ENCODE data around the gene RNF111.

The RNF111 gene

GRCh38 chr15:59096429-59096828 is 109.0 kb downstream of the RNF111 start:
- no peaks in the 10 kb centered on the region for H3K4me1 ChIP-seq
- H3K4me3 ChIP-seq, result no peak overlapping the region
- no peaks in the 10 kb centered on the region for H3K27me3 ChIP-seq
- TF ChIP-seq Cebpa-rat (IDR thresholded peaks at IDR 0.05), result no peak
- no peak overlapping the region for H3K4me2 ChIP-seq
- peaks cover 0 to 23% (median 0%) of the 10 kb centered on the region in 11 experiments; a peak in 6 of 22 replicates for H4K20me1 ChIP-seq
- H3K27ac ChIP-seq, result no peak overlapping the region
- no peak overlapping the region for H3K9ac ChIP-seq
- peaks cover 71 to 98% (median 87%) of the 10 kb centered on the region in 11 experiments for H3K36me3 ChIP-seq
- H3K9me3 ChIP-seq (replicated peaks in 1 of 11), result no peaks in the 10 kb centered on the region

GRCh38 chr15:59099162-59099685 is 111.8 kb downstream of the RNF111 start:
- H3K4me2 ChIP-seq, result no peak overlapping the region
- H4K20me1 ChIP-seq, result peaks cover 0 to 9% (median 0%) of the 10 kb centered on the region in 11 experiments; a peak in 2 of 22 replicates
- H3K4me3 ChIP-seq, result no peak overlapping the region
- peaks cover 51 to 70% (median 61%) of the 10 kb centered on the region in 11 experiments for H3K36me3 ChIP-seq
- no peak for TF ChIP-seq Cebpa-rat (IDR thresholded peaks at IDR 0.05)
- H3K27ac ChIP-seq, result no peak overlapping the region
- H3K27me3 ChIP-seq, result no peaks in the 10 kb centered on the region
- no peaks in the 10 kb centered on the region for H3K9me3 ChIP-seq (replicated peaks in 1 of 11)
- no peak overlapping the region for H3K9ac ChIP-seq
- H3K4me1 ChIP-seq, result peaks cover 1 to 4% (median 2%) of the 10 kb centered on the region in 10 experiments; a peak in 8 of 20 replicates

- Histone ChIP-seq H3K27me3 (no peaks in the 10 kb centered on the region), H3K4me1 (peaks cover 13 to 23% (median 18%) of the 10 kb centered on the region in 10 experiments; a peak in 19 of 20 replicates), H4K20me1 (no peaks in the 10 kb centered on the region), H3K9me3 (replicated peaks in 1 of 11) (no peaks in the 10 kb centered on the region), H3K36me3 (peaks cover 18 to 40% (median 36%) of the 10 kb centered on the region in 11 experiments), H3K4me3 (peak overlapping the region; percentile 70 to 91 (median 82)), H3K9ac (peak overlapping the region; percentile 78 to 97 (median 93); a peak in 21 of 22 replicates), H3K4me2 (peak overlapping the region; percentile 82 to 92 (median 86)), H3K27ac (peak overlapping the region; percentile 67 to 98 (median 90); a peak in 21 of 22 replicates)
- no peak for TF ChIP-seq Cebpa-rat (IDR thresholded peaks at IDR 0.05)
Measured at GRCh38 chr15:59104602-59104911, 117.1 kb downstream of the RNF111 start.

DNA sequence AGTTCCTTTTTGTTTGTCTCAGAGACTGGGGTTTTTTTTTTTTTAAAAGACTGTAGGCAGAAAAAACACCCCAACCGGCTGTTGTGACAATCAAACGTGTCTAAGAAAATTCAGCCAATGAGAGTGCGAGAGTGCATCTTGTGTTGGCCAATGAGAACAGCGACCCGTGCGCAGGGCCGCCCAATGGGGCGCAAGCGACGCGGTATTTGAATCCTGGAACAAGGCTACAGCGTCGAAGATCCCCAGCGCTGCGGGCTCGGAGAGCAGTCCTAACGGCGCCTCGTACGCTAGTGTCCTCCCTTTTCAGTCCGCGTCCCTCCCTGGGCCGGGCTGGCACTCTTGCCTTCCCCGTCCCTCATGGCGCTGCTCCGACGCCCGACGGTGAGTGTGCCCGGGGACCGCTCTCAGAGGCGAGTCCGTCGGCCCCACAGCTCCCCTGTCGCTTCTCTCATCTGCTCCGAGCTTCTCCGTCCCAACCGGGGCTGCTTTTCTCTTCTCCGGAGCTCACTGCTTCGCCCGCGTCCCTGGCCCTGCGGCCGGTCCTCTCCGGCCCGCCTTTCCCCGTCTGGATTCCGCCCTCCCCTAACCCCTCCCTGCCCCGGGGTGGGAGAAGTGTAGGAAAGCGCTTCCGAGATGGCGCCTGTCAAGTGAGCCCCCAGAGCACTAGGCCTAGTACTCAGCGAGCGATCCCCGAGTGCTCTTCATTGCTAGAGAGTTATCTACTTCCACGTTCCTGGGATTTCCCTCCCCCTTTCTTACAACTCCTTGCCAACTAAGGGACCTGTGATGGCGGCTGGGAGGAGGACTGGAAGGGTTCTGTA is 117.7 kb downstream of the RNF111 start, which contains the start of gene CCNB2:
TSS of gene CCNB2 (plus strand) at position 235 of the 821 bp plus-strand sequence. CDS start at position 358, 123 bp downstream.
- TF ChIP-seq Cebpa-rat (IDR thresholded peaks at IDR 0.05), result no peak
- H4K20me1 ChIP-seq, result peaks cover 0 to under 1% (median 0%) of the 10 kb centered on the region in 11 experiments; a peak in 1 of 22 replicates
- H3K9me3 ChIP-seq (replicated peaks in 1 of 11), result no peaks in the 10 kb centered on the region

DNA sequence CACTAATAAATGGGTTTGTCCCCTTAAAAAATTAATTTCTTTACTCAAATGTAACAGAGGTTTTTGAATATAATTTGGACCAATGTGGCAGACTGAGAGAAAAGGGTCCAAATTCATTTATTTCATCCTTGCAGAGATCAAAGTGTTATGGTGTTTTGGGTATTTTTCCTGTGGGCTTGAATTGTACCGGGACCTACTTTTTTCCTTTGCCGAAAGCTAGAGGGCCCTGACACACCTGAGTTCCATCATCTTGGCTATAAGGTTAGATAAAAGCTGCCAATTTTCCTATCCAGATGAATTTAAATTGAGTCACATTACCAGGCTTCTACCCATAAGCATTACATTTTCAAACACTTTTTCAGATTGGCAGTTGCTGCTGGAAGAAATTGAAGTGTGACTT is 118.4 kb downstream of the RNF111 start:
- H3K4me3 ChIP-seq, result peak overlapping the region; percentile 70 to 91 (median 82)
- H3K9me3 ChIP-seq (replicated peaks in 1 of 11), result no peaks in the 10 kb centered on the region
- H3K27me3 ChIP-seq, result no peaks in the 10 kb centered on the region
- no peak for TF ChIP-seq Cebpa-rat (IDR thresholded peaks at IDR 0.05)
- peak overlapping the region; percentile 82 to 92 (median 86) for H3K4me2 ChIP-seq
- H3K9ac ChIP-seq, result peak overlapping the region; percentile 73 to 97 (median 93); a peak in 21 of 22 replicates
- H3K36me3 ChIP-seq, result peaks cover 10 to 43% (median 39%) of the 10 kb centered on the region in 11 experiments; a peak in 21 of 22 replicates
- peak overlapping the region in 10 of 11 experiments; percentile 76 to 98 (median 91); a peak in 17 of 22 replicates for H3K27ac ChIP-seq
- H4K20me1 ChIP-seq, result peaks cover 0 to 7% (median 0%) of the 10 kb centered on the region in 11 experiments; a peak in 3 of 22 replicates
- peaks cover 13 to 23% (median 18%) of the 10 kb centered on the region in 10 experiments; a peak in 19 of 20 replicates for H3K4me1 ChIP-seq

More for the DNA sequence above, 117.7 kb downstream of the RNF111 start, which contains the start of gene CCNB2:
- peak within 1 kb of the TSS; percentile 67 to 98 (median 90); a peak in 21 of 22 replicates for H3K27ac ChIP-seq
- H3K4me2 ChIP-seq, result peak within 1 kb of the TSS; percentile 82 to 92 (median 86)
- H3K9ac ChIP-seq, result peak within 1 kb of the TSS; percentile 78 to 97 (median 93)
- peaks cover 13 to 23% (median 18%) of the 10 kb centered on the region in 10 experiments; a peak in 19 of 20 replicates for H3K4me1 ChIP-seq
- peak within 1 kb of the TSS; percentile 70 to 91 (median 82) for H3K4me3 ChIP-seq
- peaks cover 12 to 39% (median 37%) of the 10 kb centered on the region in 11 experiments for H3K36me3 ChIP-seq
- H3K27me3 ChIP-seq, result no peaks in the 10 kb centered on the region

- H3K9ac ChIP-seq, result no peak overlapping the region
- TF ChIP-seq Cebpa-rat (IDR thresholded peaks at IDR 0.05), result no peak
- H3K4me1 ChIP-seq, result peaks cover 0 to 8% (median 4%) of the 10 kb centered on the region in 10 experiments; a peak in 16 of 20 replicates
- peaks cover 0 to 19% (median 3%) of the 10 kb centered on the region in 11 experiments; a peak in 8 of 22 replicates for H4K20me1 ChIP-seq
- no peak overlapping the region for H3K4me2 ChIP-seq
- H3K9me3 ChIP-seq (replicated peaks in 1 of 11), result no peaks in the 10 kb centered on the region
- H3K4me3 ChIP-seq, result no peak overlapping the region
- H3K36me3 ChIP-seq, result peaks cover 23 to 96% (median 92%) of the 10 kb centered on the region in 11 experiments
- no peak overlapping the region for H3K27ac ChIP-seq
- no peaks in the 10 kb centered on the region for H3K27me3 ChIP-seq
Measured at GRCh38 chr15:59111251-59111650, 123.8 kb downstream of the RNF111 start.

- Histone ChIP-seq H3K9ac (no peak overlapping the region), H3K27me3 (no peaks in the 10 kb centered on the region), H3K9me3 (replicated peaks in 1 of 11) (no peaks in the 10 kb centered on the region), H4K20me1 (peaks cover 0 to 19% (median 3%) of the 10 kb centered on the region in 11 experiments; a peak in 9 of 22 replicates), H3K4me1 (no peaks in the 10 kb centered on the region), H3K36me3 (peaks cover 36 to 100% (median 100%) of the 10 kb centered on the region in 11 experiments), H3K4me3 (no peak overlapping the region), H3K27ac (no peak overlapping the region), H3K4me2 (no peak overlapping the region)
- TF ChIP-seq Cebpa-rat (IDR thresholded peaks at IDR 0.05), result no peak
Measured at GRCh38 chr15:59115047-59115446, 127.6 kb downstream of the RNF111 start.

- Histone ChIP-seq H3K27ac (no peak overlapping the region), H3K36me3 (peaks cover 32 to 100% (median 100%) of the 10 kb centered on the region in 11 experiments), H3K4me3 (no peak overlapping the region), H3K9ac (no peak overlapping the region), H3K4me2 (no peak overlapping the region), H3K4me1 (no peaks in the 10 kb centered on the region), H3K27me3 (no peaks in the 10 kb centered on the region), H3K9me3 (replicated peaks in 1 of 11) (no peaks in the 10 kb centered on the region), H4K20me1 (peaks cover 0 to 10% (median under 1%) of the 10 kb centered on the region in 11 experiments; a peak in 9 of 22 replicates)
- TF ChIP-seq Cebpa-rat (IDR thresholded peaks at IDR 0.05), result no peak
Measured at GRCh38 chr15:59116141-59116540, 128.7 kb downstream of the RNF111 start.

GRCh38 chr15:59116771-59117170 is 129.3 kb downstream of the RNF111 start:
- Histone ChIP-seq H3K4me1 (no peaks in the 10 kb centered on the region), H3K9me3 (replicated peaks in 1 of 11) (no peaks in the 10 kb centered on the region), H3K27me3 (no peaks in the 10 kb centered on the region), H3K36me3 (peaks cover 32 to 100% (median 100%) of the 10 kb centered on the region in 11 experiments), H4K20me1 (peaks cover 0 to 6% (median 0%) of the 10 kb centered on the region in 11 experiments; a peak in 6 of 22 replicates), H3K4me3 (no peak overlapping the region), H3K4me2 (no peak overlapping the region), H3K27ac (no peak overlapping the region), H3K9ac (no peak overlapping the region)
- TF ChIP-seq Cebpa-rat (IDR thresholded peaks at IDR 0.05), result no peak

All from BLaER1 treated with 17β-estradiol and CSF1 and Interleukin-3, amounts not matched to agents 10 nM and 100 nM (cell line).